Omental fat pad (tissue), 4 donors: Measurements from ENCODE around the gene COL4A4. TPM values are rescaled to one million over a fixed set of nuclear protein-coding genes. Genes with fewer than 3 reads are reported as not detected.

Source experiments
- ATAC-seq: fragments of 150-250 bp; one replicate; pipeline ENCODE4 v1.9.1; 2016; ENCODE audit warnings: mild to moderate bottlenecking, moderate library complexity; ENCODE audit not compliant: low FRiP score
- DNase-seq: peaks from one replicate; pipeline ENCODE4 v3.0.0-alpha.2; 2019; ENCODE audit warnings: low spot score
- CTCF ChIP-seq, 3 donors: fragments of 450-650 bp; IDR thresholded peaks; one replicate each; pipeline ENCODE4 v1.5.1; 2016 to 2017; ENCODE audit warnings: antibody characterized with exemption in 3 of 3, mild to moderate bottlenecking in 3 of 3, moderate library complexity in 2 of 3
- total RNA-seq, 4 donors: library from RNA; depleted of rRNA; stranded (reverse); fragments of >200 nt; gene quantifications; one replicate each; pipeline ENCODE4 v1.1.0, GENCODE V29; 2016

Gene COL4A4
- total RNA-seq, 4 donors from 2014 or later, result 0.38 to 1.9 (median 0.64) TPM

GRCh38 chr2:227022608-227023007 is 141.4 kb downstream of the COL4A4 start:
- DNase-seq (no peak), ATAC-seq (no peak)
- TF ChIP-seq CTCF (IDR thresholded peaks at IDR 0.05), result no peak

- no peak for ATAC-seq
- no peak for TF ChIP-seq CTCF (IDR thresholded peaks at IDR 0.05)
- no peak for DNase-seq
Observed at GRCh38 chr2:227020416-227020815, 143.6 kb downstream of the COL4A4 start.

GRCh38 chr2:227016894-227017293 is 147.1 kb downstream of the COL4A4 start:
- ATAC-seq (no peak), DNase-seq (no peak)
- TF ChIP-seq CTCF (IDR thresholded peaks at IDR 0.05), result no peak

- DNase-seq (no peak), ATAC-seq (no peak)
- TF ChIP-seq CTCF (IDR thresholded peaks at IDR 0.05), result no peak
Observed at GRCh38 chr2:227013881-227014280, 150.1 kb downstream of the COL4A4 start.

GRCh38 chr2:227013330-227013729 is 150.7 kb downstream of the COL4A4 start:
- TF ChIP-seq CTCF (IDR thresholded peaks at IDR 0.05), result no peak

GRCh38 chr2:227010433-227010832 is 153.6 kb downstream of the COL4A4 start:
- TF ChIP-seq CTCF (IDR thresholded peaks at IDR 0.05), result no peak
- DNase-seq (no peak), ATAC-seq (no peak)

More at GRCh38 chr2:227013330-227013729, 150.7 kb downstream of the COL4A4 start:
- ATAC-seq (no peak), DNase-seq (no peak)

GRCh38 chr2:227007940-227008339 is 156.1 kb downstream of the COL4A4 start:
- no peak for ATAC-seq
- DNase-seq, result no peak
- no peak for TF ChIP-seq CTCF (IDR thresholded peaks at IDR 0.05)
